ENCODE results near the gene FOXI2. TPM values are rescaled to one million over a fixed set of nuclear protein-coding genes. Genes with fewer than 3 reads are reported as not detected.

The FOXI2 gene
- total and polyA plus RNA-seq, 9 of the 15 experiments (the other 6 are each of a cell fraction or from before 2014, with no cell fraction given), result not detected

GRCh38 chr10:127695431-127695830 is 41.6 kb upstream of the FOXI2 start:
- Histone ChIP-seq H3K4me1 (replicated peaks in 1 of 2; ENCODE audit: control insufficient read depth in 2 of 2, insufficient read depth in 2 of 2, low read length in 2 of 2) (no peaks in the 10 kb centered on the region), H2AFZ (ENCODE audit: low read depth, low read length) (no peak overlapping the region), H3K36me3 (ENCODE audit: control insufficient read depth, insufficient read depth, low read length) (no peaks in the 10 kb centered on the region), H3K4me3 (no peak overlapping the region), H3K9me1 (ENCODE audit: control insufficient read depth, insufficient read depth, low read length) (no peaks in the 10 kb centered on the region), H3K9ac (ENCODE audit: insufficient read depth in 1 of 2, low read depth in 2 of 2, low read length in 2 of 2) (no peak overlapping the region), H4K20me1 (replicated peaks; ENCODE audit: control insufficient read depth, insufficient read depth, low read length) (no peaks in the 10 kb centered on the region), H3K4me2 (ENCODE audit: insufficient read depth, low read length) (no peak overlapping the region), H3K27me3 (ENCODE audit: control insufficient read depth in 2 of 2, insufficient read depth in 2 of 2, low read length in 2 of 2) (no peaks in the 10 kb centered on the region), H3K9me3 (replicated peaks; ENCODE audit: control insufficient read depth, insufficient read depth, low read depth, low read length) (no peaks in the 10 kb centered on the region), H3K79me2 (ENCODE audit: control insufficient read depth, insufficient read depth, low read length) (no peaks in the 10 kb centered on the region), H3K27ac (ENCODE audit: extremely low read depth, low read depth, low read length) (no peak overlapping the region)
- no TSS peak for BruUV-seq (replicated peaks)
- CTCF ChIA-PET (ENCODE audit: low intra/inter-chr PET ratio), result no interaction called here
- POLR2A ChIA-PET, result interaction anchor here (0.7 kb wide), 1 partner anchor 146 kb away, joined by 3 read pairs; the partner anchor contains the start of gene NPS
- FAIRE-seq (no peak), DNase-seq (ENCODE audit: extremely low read depth in 1 of 4, low spot score in 3 of 4) (no peak), ATAC-seq (no peak)
- WGBS (ENCODE audit: insufficient coverage, low coverage, missing lambda C conversion rate), result 0% methylated on average over 3 of the region's 4 CpGs
- intact Hi-C loops (cut with micrococcal nuclease), result no loop called here
- in situ Hi-C loops (cut with MboI), result no loop called here
- TF ChIP-seq VEZF1 (CRISPR knock-in tag; IDR thresholded peaks at IDR 0.05) (no peak), POLR2H (tag; IDR thresholded peaks at IDR 0.05; ENCODE audit: low read depth) (no peak), CHAMP1 (IDR thresholded peaks at IDR 0.05) (no peak), TCFL5 (CRISPR knock-in tag; conservative IDR thresholded peaks at IDR 0.05) (no peak)

All from K562 (cell line).